Activated CD8-positive, alpha-beta memory T cell treated with anti-CD3 and anti-CD28 coated beads, Interleukin-2, amount 50 U/mL, for 24 hours (primary cell): ENCODE data around the gene AK1.

Experiments used
- DNase-seq: peaks from one replicate; pipeline ENCODE4 v3.0.0-alpha.2; 2020; ENCODE audit errors: extremely low read depth

The AK1 gene

DNA sequence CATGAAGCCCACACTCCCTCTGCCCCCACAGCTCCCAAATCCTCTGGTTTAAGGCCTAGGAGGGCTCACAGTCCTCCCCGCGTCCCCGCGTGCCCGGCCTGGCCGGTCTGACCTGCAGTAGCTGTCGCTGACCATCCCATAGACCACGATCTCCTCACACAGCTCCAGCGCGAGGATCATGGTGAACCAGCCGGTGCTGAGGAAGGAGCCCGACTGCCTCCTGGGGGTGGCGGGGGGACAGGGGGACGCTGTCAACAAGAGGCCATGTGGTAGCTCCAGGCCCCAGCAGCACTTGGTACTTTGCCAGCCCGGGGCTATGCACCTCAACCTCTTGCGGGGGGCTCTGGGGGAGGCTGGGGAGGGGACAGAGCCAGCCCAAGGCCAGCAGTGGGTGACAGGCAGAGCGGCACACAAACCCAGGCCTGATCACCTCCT, 32.4 kb upstream of the AK1 start:
- DNase-seq, result no peak

DNA sequence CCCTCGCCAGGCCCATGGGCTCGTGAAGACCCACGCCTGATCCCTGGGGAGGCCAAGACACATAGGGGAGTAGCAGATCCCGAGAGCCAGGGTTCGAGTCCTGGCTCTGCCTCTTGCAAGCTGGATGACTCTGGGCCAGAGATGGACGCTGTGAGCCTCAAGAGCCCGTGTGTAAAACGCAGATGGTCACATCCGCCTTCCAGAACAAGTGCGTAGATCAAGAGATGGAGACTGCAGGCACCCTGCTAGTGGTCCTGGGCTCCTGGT, 31.1 kb upstream of the AK1 start:
- no peak for DNase-seq

DNA sequence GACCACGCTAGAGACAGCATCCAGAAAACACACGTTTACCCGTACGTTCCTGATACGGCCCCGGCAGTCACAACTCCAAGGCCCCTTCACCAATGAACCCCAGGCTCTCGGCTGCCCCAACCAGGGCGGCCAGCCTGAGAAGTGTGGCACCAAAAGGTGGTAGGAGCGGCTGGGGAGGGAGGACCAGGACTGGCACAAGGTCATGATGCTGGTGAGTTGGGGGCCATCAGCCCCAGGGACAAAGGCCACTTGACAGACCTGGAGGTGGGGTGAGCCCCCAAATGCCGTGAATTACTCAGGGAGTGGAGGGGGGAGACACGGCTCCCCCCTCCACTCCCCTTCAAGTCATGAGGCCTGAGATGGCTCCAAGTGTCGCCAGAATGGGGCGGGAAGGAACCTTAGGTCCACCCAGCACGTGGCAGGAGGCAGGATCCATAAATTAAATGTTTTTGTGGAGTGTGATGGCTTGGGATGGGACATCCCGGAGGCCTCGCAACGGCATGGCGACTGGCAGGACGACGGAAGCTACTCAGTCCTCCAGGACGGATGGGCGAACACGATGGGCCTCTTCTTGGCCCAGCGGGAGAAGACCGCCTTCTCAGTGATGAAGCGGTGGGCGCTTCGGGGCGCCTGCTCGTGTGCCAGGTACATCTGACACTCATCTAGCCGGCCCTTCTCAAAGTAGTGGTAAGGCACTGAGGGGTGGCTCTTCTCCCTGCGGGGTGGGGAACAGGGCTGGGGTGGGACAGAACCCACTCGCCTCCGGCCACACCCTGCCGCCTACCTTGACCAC, 30.6 kb upstream of the AK1 start:
- DNase-seq, result no peak

DNA sequence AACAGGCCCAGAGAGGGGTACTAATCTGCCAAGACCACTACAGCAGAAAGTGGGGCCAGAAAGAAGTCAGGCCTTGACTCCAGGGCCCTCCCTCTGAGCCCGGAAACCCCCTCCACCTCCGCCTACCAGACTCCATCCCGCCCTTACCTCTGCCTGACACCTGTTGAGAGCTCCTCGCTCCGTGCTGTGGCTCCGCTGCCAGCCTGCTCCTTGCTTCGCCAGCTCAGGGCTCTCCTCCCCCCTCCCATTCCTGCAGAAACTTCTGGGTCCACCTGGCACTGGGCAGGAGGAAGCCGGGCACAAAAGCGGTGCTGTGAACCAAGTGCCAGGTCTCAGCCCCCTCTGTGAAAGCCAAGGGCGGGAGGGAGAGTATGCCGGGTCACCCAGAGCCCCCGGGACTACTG, 28.3 kb upstream of the AK1 start:
- no peak for DNase-seq

DNA sequence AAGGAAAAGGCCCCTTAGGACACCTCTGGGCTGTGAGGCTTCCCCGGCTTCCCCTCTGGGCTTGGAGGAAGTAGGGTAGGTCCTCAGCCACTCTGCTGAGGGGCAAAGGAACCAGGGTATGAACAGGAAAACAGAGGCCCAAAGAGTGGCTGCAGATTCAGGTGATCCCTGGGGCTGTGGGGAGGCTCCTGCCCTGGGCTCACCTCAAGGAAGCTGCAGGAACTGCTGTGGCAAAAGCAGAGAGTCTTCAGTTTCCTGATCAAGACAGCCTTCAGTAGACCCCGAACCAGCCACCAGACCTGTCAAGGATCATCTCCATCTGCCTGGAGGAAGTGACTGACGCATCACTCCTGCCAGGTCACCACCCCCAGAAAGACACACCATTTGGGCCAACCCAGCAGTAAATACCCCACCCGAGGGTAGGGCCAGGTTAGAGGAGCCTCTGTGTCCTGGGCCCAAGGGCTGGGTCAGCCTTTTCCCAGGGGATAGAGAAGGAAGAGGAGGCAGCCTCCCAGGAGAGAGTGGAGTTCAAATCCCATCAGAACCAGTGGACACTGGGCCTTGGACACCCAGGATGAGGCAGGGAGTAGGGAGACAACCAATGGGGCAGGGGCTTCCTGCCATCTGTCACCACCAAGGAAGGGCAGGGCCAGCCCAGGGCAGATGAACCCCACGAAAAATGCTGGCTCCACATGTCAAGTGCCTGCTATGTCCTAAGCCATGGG, 27.7 kb upstream of the AK1 start:
- no peak for DNase-seq

DNA sequence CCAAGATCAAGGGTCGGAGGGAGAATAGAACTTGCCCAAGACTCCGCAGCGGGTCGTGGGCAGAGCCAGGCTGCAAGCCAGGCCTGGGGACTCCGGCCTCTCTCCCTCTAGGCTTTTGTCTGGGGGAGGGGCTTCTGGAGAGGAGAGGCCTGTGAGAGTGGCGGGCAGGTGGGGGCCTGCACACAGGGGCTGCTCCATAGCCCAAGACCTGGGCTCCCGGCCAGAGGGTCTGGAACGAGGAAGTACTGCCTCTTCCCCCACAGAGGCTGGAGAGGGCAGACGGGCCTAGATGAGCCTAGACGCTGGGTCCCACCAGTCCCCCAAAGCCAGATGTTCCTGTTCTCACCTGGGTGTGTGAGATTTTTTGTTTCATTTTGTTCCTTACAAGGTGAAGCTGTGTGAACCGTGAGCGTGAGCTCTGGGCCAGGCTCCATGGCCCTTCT, 27.1 kb upstream of the AK1 start:
- DNase-seq, result no peak

DNA sequence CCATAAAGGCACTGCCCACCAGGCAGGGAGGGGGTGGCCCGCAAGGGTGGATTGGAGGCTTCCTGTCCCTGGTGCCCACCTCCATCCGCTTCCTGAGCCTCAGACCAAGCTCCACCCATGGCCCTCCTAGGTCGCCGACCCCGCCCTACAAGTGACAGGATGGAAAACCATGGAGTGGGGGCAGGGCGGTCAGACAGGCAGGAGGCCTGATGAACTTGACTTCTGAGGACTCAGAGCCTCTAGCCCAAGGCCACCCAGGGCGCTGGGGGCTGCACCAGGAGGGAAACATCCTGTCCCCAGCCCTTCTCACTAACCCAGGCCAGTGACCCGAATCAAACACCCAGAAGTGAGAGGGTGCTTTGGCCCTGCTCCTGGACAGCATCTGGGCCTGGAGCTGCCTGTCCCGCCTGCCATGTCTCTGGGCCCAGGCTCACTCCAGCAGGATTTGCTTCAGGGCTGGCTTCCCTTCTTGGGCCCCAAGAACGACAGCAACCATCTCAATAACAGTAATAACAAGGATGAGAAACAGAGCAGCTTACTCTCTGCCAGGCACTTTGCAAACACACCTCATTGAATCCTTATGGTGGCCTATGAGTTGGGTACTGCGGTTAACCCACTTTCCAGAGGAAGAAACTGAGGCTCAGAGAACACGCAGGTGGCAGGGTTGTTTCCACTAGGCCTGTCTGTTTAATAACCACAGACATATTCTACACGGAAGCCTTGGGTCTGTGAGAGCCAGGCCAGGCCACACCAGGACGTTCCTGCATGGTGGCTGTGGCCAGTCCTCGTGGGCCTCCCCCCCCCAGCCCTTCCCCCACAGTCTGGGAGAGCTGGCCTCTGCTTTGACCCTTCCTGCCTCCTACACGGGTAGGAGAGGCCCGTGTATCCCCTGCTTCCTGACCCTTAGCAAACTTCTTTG, 26.3 kb upstream of the AK1 start:
- DNase-seq, result no peak

DNA sequence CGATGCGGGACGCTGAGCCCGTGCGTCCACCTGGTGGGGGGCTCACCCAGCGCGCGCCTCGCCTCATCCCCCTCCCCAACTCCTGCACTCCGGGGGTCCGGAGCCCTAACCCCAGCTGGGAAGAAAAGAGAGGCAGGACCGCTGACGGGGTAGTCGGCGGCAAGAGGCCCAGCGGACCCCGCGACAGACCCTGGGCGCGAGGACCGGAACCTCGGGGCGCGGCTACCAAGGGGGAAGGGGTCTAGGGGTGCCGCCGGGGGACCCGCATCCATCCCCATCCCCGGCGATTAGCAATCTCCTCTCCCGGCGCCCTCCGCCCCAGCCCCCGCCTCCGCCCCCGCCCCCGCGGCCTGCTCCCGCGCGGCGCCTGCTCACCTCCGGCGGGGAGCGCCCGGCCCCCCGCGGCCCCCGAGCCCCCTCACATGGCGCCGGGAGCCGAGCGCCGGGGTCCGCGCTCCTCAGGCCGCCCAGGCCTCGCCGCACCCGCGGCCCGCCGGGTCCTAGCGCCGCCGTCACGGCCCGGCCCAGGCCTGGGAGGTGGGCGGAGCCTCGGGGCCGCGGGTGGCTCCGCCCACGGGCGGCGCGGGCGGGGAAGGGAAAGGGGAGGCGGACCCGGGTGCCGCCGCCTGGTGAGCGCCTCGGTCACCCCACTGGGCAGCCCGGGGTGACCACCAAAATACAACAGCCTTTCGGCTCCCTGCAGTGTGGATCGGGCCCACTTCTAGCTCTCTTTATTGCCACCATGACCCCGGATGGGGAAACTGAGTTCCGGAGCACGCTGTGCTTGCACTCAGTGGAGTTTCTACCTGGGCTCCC, 21.9 kb upstream of the AK1 start, which contains the start of gene ST6GALNAC6:
Gene ST6GALNAC6 (minus strand): TSS at position 476 of the 816 bp plus-strand sequence. CDS start 1,622 bp downstream, outside the sequence.
- DNase-seq, result no peak

DNA sequence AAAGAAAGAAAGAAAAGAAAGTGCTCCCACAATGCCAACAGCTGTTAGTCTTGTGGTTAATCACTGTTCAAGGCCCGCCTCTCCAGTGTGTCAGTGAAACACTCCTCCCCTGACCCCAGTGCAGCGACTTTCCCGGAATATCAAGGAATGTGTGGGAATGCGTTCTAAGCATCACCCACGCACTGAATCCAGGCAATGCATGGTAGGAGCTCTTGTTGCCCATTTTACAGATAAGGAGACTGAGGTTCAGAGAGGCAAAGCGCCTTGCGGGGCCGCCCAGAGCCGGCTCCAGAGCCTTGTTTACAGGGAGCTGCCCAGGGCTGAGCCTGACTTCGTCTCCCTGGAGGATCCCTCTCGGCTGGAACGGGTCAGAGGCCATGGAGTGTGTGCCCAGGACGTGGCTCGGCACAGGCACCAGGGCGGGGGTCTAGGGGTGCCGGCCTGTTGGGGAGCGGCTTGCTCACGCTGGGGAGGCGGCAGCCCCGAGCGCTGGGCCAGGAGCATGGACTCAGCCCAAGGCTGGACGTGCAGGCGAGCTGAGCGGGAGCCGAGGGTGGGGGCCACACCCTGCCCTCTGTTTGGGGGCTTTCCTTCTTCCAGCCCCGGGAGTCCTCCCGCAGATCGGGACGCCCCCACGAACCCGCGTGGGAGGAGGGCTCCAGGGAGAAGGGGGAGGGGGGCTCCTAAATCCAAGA, 21.1 kb upstream of the AK1 start:
- DNase-seq, result no peak

DNA sequence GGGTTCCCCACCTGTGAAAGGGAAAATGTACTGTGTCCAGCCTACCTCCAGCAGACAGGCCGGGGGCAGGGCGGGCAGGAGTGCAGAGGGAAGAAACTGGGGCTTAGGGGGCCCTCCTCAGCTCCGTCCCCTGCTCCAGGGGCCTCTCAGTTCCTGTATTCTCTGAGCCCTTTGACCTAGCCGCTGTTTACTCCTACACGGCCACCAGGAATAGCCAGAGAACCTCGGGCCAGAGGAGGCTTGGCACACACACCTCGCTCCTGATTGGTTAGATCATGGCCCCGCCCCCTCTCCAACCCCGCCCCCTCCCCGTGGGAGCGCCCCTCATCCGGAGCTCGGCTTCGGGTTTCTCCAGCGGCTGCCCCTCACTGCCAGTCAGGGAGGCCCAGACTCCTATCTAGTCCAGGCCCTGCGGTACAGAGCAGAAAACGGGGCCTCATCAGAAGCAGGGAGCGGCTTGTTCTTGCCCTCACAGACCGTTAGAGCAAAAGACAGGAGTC, 19.8 kb upstream of the AK1 start:
- no peak for DNase-seq

DNA sequence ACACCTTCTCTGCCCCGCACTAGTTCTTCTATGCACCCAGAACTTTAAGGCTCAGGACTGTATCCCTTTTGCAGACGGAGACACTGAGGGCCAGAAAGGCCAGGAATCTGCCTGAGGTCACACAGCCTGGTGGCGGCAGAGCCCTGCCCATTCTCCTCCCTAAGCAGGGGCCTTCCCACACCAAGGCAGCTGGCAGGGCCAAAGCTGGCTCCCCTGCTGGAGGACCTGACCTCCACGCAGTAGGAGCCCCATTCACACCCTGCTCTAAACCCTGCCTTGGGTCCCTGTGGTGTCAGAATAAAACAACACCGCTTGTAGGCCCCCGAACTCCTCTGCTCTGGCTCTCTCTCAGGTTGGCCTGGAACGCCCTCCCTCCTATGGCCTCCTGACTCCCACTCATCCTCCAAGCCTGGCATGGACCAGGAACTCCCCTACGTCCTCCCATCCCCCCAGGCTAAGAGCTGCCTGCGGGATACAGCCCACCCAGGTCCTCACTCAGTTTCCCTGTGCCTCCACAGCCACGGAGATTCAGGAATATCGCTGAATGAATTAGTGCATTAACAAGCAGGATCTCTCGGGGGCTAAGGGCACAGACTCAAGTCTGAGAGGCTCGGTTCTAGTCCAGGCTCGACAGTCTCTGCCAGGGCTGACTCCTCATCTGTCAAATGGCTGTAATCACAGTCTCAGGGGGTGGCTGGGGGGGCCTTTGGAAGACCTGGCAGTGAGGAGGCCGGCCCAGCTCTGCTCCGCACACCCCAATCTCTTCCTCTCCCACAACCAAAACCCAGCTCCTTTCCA, 19.1 kb upstream of the AK1 start:
- DNase-seq, result no peak

DNA sequence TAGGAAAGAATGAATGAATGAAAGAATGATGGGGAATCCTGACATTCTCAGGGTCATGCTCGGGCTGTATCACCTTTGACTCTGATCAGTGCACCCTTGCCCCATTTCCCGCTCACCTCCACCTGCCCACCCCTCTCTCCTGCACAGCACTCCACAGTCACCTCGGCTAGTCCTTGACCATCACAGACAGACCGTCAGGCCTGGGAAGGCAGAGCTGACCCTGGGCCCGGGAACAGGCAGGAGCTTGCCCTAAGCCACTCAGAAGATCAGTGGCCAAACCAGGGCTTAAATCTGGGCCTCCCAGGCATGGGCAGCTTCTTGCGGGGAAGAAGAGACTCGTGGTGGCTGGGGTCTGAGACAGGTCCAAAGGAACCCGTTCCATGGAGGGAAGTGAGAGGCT, 18.3 kb upstream of the AK1 start:
- no peak for DNase-seq

DNA sequence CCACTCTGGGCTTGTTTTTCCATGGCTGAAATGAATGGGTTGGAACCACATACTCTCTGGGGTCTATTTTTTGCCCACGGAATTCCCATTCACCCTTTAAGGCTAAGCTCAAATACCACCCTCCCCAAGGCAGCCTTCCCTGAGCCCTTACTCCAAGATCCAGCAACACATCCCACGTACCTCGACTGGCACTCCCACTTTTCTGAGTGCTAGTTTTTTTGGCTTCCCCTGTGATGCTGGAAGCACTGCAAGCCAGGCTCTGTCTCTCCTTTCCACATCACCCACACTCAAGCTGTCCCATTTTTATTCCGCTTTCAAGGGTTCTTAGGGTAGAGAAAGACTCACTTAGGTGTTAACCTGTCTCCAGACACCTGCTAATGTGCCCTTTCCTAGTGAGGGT, 15.9 kb upstream of the AK1 start:
- DNase-seq, result no peak

DNA sequence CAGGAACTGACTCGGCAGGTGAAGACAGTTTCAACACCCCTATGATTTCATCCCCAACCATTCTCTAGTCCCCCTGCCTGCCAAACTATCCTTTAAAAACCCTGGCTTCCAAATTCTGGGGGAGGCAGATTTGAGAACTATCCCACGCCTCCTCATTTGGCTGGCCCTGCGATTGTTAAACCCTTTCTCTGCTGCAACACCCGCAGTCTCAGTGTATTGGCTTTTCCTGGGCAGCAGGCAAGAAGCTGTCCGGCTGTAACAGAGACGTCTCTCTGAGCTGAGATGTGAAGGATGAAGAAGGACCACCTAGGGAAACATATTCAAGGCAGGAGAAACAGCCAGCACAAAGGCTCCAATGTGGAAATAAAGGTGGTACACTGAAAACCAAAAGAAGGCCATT, 15.4 kb upstream of the AK1 start:
- DNase-seq, result no peak

DNA sequence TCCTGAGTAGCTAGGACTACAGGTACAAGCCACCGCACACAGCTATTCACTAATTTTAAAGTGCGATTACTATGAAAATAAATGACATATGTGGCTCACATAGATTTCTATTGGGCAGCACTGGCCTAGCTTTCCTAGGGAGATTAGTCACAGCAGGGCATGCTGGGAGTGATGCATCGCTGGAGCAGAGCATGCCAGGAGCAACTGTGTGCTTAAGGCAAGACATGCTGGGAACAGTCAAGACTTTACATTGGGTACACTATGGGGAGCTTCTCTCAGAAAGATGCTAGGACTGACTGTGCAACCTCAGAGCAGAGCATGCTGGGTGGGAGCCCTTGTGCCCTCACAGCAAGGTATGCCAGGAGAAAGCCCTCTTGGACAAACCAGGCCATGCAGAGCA, 12.6 kb upstream of the AK1 start:
- DNase-seq, result no peak

DNA sequence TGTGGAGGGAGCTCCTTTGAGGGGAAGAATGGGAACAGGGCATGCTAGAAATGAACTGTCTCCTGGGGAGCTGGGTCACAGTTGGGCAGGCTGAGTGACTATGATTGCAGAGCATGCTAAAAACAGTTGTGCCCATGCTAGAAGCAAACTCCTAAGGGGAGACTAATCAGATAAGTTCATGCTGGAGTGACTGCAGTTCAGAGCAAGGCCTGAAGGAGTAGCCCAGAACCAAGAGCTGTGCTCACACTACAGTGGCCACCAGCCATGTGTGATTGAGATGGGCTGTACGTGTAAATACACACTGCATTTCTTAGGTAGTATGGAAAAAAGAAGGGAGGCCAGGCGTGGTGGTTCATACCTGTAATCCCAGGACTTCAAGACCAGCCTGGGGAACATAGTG, 10.3 kb upstream of the AK1 start:
- no peak for DNase-seq

DNA sequence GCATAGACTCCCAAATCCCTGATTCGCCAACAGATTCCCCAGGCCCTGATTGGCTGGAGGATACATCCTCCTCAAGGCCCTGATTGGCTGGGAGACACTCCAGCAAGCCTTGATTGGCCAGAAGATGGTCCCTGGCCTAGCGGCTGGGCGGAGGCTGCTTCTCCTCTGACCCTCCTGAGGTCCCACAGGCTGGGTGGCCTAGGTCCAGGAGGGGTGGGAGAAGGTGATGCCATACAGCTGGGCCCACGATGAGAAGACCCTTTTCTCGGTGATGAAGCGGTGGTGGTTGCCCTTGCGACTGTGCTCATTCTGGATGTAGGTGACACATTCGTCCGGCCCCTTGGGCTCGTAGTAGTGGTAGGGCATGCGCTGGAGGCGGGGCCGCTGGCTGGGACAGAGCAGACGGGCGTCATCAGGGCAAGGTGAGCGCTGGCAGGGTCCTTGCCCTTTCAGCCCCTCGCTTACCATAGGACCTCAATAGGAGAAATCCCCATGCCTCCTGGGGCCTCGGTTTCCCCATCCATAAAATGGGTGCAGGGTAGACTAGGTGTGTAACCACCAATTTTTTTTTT, 9.0 kb upstream of the AK1 start:
- no peak for DNase-seq

DNA sequence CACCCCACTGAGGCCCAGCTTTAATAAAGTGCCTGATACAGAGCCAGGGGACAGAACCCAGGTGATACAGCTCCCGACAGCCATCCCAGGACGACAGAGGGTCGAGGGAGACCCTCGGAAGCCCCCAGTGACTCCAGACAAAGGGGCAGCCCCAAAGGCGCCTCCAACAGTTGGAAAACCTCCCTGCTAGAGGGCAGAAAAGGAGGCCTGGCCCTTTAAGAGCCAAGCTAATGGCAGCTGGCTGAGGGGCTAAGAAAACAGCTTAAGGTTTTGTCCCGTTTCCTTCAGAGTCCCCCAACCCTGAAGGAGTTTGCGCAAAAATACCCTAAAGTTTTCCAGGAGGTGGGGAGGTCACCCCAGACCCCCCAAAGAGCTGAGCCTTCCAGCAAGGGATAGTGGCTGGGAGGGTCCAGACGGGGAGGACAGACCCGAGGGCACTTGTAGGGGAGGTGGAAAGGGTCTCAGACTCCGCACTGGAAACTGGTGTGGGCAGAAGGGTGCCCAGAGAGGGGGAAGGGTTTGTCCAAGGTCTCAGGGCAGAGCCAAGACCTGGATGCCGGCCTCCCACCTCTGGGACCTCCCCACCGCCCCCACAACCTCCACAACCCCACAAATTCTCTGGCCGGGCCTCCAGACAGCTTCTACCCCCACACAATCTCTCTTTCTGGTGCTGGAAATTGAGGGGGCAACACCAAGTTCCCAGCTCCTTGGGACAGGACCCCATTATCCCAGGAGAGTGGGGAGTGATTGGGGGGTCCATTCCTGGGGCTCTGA, 8.2 kb upstream of the AK1 start:
- DNase-seq, result no peak

DNA sequence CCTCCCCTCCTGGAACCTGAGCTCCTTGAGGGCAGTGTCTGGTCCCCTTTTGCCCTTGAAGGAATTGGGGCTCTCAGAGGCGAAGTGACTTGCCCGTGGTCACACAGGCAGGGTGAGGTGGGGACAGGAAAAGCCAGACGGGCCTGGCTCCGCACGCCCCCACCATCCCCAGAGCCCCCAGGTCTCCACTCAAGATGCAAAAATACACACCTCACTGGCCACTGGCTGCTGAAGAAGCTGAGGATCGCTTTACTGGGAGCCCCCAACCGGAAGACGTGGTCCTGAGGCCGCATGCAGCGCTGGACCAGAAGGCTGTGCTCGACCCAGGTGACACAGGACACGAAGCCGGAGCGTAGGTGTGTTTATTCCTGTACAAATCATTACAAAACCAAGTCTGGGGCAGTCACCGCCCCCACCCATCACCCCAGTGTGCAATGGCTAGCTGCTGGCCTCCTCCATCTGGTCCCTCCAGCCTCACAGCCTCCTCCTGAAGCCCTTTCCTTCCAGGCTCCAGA, 7.6 kb upstream of the AK1 start:
- DNase-seq, result no peak
